ENCODE results near the gene HOXC5.

Gene HOXC5

DNA sequence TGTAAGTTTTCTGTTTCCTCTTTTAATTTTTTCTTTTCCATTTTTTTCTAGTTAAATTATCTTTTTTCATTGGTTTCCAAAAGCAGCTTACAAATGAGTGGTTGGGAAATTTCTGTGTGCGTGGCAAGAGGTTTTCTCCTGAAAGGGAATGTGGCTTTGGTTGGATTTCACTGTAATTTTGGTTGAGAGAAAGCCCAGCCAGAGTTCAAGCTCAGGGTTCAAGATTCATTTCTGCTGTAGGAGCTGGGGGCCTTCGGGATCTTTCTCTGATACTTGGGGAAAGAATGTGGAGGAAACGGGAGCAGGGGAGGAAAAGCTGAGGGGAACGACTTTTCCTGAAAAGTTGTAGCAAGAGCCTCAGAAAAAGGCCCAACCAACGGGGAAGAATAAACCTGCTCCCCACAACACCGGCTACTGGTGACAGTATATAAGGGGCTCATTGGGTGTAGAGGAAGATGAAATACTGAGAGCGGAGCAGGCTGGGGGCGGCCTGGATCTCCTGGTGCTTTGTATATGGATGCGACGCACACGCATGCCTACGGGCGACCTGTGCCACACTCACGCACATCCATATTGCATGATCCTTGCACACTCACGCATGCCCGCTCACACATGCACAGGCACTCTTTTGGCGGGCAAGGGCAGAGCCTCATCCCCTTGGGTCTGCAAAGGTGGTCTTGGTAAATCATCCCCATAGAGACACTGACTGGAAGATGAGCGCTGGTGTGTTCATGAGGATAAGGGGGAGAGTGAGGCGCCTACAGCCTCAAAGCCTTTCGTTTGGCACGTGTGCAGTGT lies 46.0 kb upstream of the HOXC5 start:
- TF ChIP-seq, protein P1, sequence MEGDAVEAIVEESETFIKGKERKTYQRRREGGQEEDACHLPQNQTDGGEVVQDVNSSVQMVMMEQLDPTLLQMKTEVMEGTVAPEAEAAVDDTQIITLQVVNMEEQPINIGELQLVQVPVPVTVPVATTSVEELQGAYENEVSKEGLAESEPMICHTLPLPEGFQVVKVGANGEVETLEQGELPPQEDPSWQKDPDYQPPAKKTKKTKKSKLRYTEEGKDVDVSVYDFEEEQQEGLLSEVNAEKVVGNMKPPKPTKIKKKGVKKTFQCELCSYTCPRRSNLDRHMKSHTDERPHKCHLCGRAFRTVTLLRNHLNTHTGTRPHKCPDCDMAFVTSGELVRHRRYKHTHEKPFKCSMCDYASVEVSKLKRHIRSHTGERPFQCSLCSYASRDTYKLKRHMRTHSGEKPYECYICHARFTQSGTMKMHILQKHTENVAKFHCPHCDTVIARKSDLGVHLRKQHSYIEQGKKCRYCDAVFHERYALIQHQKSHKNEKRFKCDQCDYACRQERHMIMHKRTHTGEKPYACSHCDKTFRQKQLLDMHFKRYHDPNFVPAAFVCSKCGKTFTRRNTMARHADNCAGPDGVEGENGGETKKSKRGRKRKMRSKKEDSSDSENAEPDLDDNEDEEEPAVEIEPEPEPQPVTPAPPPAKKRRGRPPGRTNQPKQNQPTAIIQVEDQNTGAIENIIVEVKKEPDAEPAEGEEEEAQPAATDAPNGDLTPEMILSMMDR (IDR thresholded peaks at IDR 0.05; ENCODE audit: low read depth, low read length, missing control alignments): no peak
- no peak for DNase-seq (ENCODE audit: extremely low read depth, low read depth)
- peak overlapping the region; percentile 51 for H3K4me3 ChIP-seq (replicated peaks; ENCODE audit: low read depth, low read length)

DNA sequence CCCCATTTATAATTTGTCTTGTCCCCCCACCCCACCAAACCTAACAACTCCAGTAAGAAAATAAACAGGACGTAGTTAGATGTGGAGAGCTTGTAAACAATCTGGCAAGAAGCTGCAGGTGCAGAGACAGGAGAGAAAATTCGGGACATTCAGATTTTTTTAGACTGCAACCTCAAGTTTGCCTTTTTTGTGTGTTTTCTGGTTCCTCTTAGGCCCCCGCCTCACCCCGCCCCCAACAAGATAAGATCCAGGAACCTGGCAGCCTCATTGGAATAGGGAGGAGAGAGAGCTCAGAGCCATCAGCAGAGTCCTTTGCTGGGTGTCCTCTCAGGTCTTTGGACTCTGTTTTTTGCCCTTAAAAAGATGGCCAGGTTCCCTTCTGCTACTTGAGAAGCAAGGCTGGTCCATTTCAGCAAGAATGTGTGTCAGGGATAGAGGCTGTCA lies 45.0 kb upstream of the HOXC5 start:
- no peak overlapping the region; the same call in 1 of the 2 replicates for H3K4me3 ChIP-seq (replicated peaks; ENCODE audit: low read depth, low read length)
- TF ChIP-seq, protein P1 (IDR thresholded peaks at IDR 0.05; ENCODE audit: low read depth, low read length, missing control alignments): no peak
- no peak for DNase-seq (ENCODE audit: extremely low read depth, low read depth)

- no peak overlapping the region for H3K4me3 ChIP-seq (replicated peaks; ENCODE audit: low read depth, low read length)
- TF ChIP-seq, protein P1 (IDR thresholded peaks at IDR 0.05; ENCODE audit: low read depth, low read length, missing control alignments): no peak
These were observed 44.2 kb upstream of the HOXC5 start for GRCh38 chr12:53988541-53989226.

GRCh38 chr12:53989227-53990113 lies 43.4 kb upstream of the HOXC5 start:
- TF ChIP-seq, protein P1 (IDR thresholded peaks at IDR 0.05; ENCODE audit: low read depth, low read length, missing control alignments): peak; percentile 46
- no peak for DNase-seq (ENCODE audit: extremely low read depth, low read depth)
- no peak overlapping the region for H3K4me3 ChIP-seq (replicated peaks; ENCODE audit: low read depth, low read length)

More at GRCh38 chr12:53988541-53989226, 44.2 kb upstream of the HOXC5 start:
- no peak for DNase-seq (ENCODE audit: extremely low read depth, low read depth)

DNA sequence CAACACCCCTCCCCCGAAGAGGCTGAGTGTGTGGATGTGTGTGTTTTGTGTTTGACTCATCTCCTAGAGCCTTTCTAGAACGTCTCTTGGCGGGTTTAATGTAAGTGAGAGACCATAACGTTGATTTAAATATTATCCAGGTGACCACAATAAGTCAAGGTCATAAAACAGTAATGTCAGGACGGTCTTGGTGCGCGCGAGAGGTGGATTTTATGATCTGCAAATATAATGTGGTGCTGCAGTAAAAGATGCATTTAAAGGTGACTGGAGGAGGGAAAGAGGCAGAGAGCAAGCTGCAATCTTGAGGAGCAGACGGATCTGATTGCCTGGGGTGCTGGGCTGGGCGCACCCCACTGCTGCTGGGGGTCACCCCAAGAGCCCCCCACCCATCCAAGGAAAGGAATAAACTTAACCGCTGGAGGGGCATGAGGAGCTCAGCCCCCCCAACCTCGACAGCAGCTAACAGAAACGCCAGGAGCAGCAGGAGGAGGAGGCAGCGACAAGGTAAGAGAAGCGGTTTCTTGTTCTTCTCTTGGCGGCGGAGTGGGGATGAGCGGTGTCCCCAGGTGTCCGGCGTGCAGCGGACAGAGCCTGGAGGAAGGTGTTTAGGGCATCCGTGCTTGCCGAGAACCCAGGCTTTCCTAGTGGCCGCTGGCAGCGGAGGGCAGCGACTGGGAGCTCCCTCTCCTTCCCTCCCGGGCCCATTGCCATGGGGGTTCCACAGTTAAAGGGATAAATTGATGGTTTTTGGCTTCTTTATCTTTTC lies 42.4 kb upstream of the HOXC5 start:
- no peak overlapping the region for H3K4me3 ChIP-seq (replicated peaks; ENCODE audit: low read depth, low read length)
- TF ChIP-seq, protein P1 (IDR thresholded peaks at IDR 0.05; ENCODE audit: low read depth, low read length, missing control alignments): no peak
- no peak for DNase-seq (ENCODE audit: extremely low read depth, low read depth)

- no peak for DNase-seq (ENCODE audit: extremely low read depth, low read depth)
- TF ChIP-seq, protein P1 (IDR thresholded peaks at IDR 0.05; ENCODE audit: low read depth, low read length, missing control alignments): no peak
- H3K4me3 ChIP-seq (replicated peaks; ENCODE audit: low read depth, low read length): no peak overlapping the region
These were observed 41.8 kb upstream of the HOXC5 start for GRCh38 chr12:53991077-53991460.

Data from HFF-Myc (cell line).